OCI-LY1 (cell line): Measurements from ENCODE around the gene SH3D21.

Source experiments
- EZH2 ChIP-seq: fragments of 200-600 bp; sonication (generic), shearing (Covaris generic); IDR thresholded peaks from 2 replicates; pipeline ENCODE4 v1.8.0; 2017; ENCODE audit warnings: borderline replicate concordance, mixed run types, mild to moderate bottlenecking, antibody characterized with exemption, low read length, moderate library complexity, mixed read lengths
- TF ChIP-seq, protein P1 (sequence below): fragments of 200-600 bp; sonication (generic), shearing (Covaris generic); IDR thresholded peaks from 2 replicates; pipeline ENCODE4 v1.5.1; 2017; ENCODE audit warnings: mild to moderate bottlenecking, antibody characterized with exemption, low read length, moderate library complexity, mixed read lengths

GRCh38 chr1:36320767-36321118 is 14.6 kb downstream of the SH3D21 start:
- TF ChIP-seq, protein P1, sequence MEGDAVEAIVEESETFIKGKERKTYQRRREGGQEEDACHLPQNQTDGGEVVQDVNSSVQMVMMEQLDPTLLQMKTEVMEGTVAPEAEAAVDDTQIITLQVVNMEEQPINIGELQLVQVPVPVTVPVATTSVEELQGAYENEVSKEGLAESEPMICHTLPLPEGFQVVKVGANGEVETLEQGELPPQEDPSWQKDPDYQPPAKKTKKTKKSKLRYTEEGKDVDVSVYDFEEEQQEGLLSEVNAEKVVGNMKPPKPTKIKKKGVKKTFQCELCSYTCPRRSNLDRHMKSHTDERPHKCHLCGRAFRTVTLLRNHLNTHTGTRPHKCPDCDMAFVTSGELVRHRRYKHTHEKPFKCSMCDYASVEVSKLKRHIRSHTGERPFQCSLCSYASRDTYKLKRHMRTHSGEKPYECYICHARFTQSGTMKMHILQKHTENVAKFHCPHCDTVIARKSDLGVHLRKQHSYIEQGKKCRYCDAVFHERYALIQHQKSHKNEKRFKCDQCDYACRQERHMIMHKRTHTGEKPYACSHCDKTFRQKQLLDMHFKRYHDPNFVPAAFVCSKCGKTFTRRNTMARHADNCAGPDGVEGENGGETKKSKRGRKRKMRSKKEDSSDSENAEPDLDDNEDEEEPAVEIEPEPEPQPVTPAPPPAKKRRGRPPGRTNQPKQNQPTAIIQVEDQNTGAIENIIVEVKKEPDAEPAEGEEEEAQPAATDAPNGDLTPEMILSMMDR, result no peak
- no peak for TF ChIP-seq EZH2
